Measurements from ENCODE around the gene HIVEP3.

- TF ChIP-seq, protein P1, sequence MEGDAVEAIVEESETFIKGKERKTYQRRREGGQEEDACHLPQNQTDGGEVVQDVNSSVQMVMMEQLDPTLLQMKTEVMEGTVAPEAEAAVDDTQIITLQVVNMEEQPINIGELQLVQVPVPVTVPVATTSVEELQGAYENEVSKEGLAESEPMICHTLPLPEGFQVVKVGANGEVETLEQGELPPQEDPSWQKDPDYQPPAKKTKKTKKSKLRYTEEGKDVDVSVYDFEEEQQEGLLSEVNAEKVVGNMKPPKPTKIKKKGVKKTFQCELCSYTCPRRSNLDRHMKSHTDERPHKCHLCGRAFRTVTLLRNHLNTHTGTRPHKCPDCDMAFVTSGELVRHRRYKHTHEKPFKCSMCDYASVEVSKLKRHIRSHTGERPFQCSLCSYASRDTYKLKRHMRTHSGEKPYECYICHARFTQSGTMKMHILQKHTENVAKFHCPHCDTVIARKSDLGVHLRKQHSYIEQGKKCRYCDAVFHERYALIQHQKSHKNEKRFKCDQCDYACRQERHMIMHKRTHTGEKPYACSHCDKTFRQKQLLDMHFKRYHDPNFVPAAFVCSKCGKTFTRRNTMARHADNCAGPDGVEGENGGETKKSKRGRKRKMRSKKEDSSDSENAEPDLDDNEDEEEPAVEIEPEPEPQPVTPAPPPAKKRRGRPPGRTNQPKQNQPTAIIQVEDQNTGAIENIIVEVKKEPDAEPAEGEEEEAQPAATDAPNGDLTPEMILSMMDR (IDR thresholded peaks at IDR 0.05) = no peak
- TF ChIP-seq EZH2 (IDR thresholded peaks at IDR 0.05) = no peak
- no peak for TF ChIP-seq EZH2phosphoT487 (IDR thresholded peaks at IDR 0.05)
Observed at GRCh38 chr1:41672641-41673361, 245.9 kb downstream of the HIVEP3 start.
